SK-N-SH (cell line): ENCODE results near the gene SIN3A. TPM values are rescaled to one million over a fixed set of nuclear protein-coding genes. Genes with fewer than 3 reads are reported as not detected.

ENCODE experiments used
- CTCF ChIA-PET: fragments of 300-600, 350-600 bp; formaldehyde crosslinking; extraction: SDS; loops from one replicate; lab custom pipeline; 2021; lab: Yijun Ruan, JAX
- POLR2A ChIA-PET: fragments of 350-600 bp; sonication (Branson Sonifier 250); formaldehyde crosslinking; extraction: SDS; loops from one replicate; lab custom pipeline; 2020; ENCODE audit warnings: antibody characterized with exemption, inconsistent platforms; lab: Yijun Ruan, JAX
- DNase-seq: peaks from one replicate; pipeline ENCODE4 v3.0.0; 2012
- H2AFZ ChIP-seq: fragments of 200-600 bp; sonication (generic); 2 replicates; pipeline ENCODE4 v1.8.1; 2016; ENCODE audit warnings: antibody characterized with exemption, mild to moderate bottlenecking, low read depth
- H3F3A ChIP-seq: fragments of 200-600 bp; sonication (generic); replicated peaks from 2 replicates; pipeline ENCODE3; 2016; ENCODE audit warnings: antibody characterized with exemption, mild to moderate bottlenecking; ENCODE audit not compliant: insufficient read depth
- H3K27ac ChIP-seq, 2 experiments: fragments of 200-500 bp in 1 of 2; fragments of 200-600 bp in 1 of 2; sonication (Bioruptor generic) in 1 of 2; sonication (generic), shearing (Covaris generic) in 1 of 2; 2 replicates each; pipeline versions ENCODE4 v1.5.1 to v1.6.1; 2014 to 2016; ENCODE audit warnings: low read depth in 2 of 2, inconsistent platforms in 1 of 2, low read length in 1 of 2, mild to moderate bottlenecking in 1 of 2, mixed read lengths in 1 of 2
- H3K27me3 ChIP-seq: fragments of 200-600 bp; sonication (generic), shearing (Covaris generic); 2 replicates; pipeline ENCODE4 v1.6.1; 2016; ENCODE audit warnings: mixed run types; ENCODE audit not compliant: insufficient read depth
- H3K36me3 ChIP-seq, 2 experiments: fragments of 200-500 bp in 1 of 2; fragments of 200-600 bp in 1 of 2; sonication (Bioruptor generic) in 1 of 2; sonication (generic) in 1 of 2; replicated peaks in 1 of 2; 2 replicates each; pipeline versions ENCODE3 to v1.5.1; 2014 to 2016; ENCODE audit warnings: low read length in 1 of 2, mild to moderate bottlenecking in 1 of 2; ENCODE audit not compliant: insufficient read depth in 2 of 2, control insufficient read depth in 1 of 2
- H3K4me1 ChIP-seq, 2 experiments: fragments of 200-500 bp in 1 of 2; fragments of 200-600 bp in 1 of 2; sonication (Bioruptor generic) in 1 of 2; sonication (generic), shearing (Covaris generic) in 1 of 2; 2 replicates each; pipeline versions ENCODE4 v1.5.1 to v1.6.1; 2014 to 2016; ENCODE audit warnings: low read depth in 1 of 2, low read length in 1 of 2, mixed run types in 1 of 2; ENCODE audit not compliant: insufficient read depth in 2 of 2, control insufficient read depth in 1 of 2
- H3K4me2 ChIP-seq: fragments of 200-600 bp; sonication (generic), shearing (Covaris generic); 2 replicates; pipeline ENCODE4 v1.6.1; 2017; ENCODE audit warnings: mixed run types
- H3K4me3 ChIP-seq, 2 experiments: fragments of 200-500 bp in 1 of 2; fragments of 200-600 bp in 1 of 2; sonication (Bioruptor generic) in 1 of 2; sonication (generic), shearing (Covaris generic) in 1 of 2; 2 replicates each; pipeline versions ENCODE4 v1.5.1 to v1.8.1; 2014 to 2016; ENCODE audit warnings: low read depth in 2 of 2, inconsistent platforms in 1 of 2, low read length in 1 of 2, mild to moderate bottlenecking in 1 of 2, mixed read lengths in 1 of 2, moderate library complexity in 1 of 2
- H3K79me2 ChIP-seq: fragments of 200-600 bp; sonication (generic); 2 replicates; pipeline ENCODE4 v1.8.1; 2017; ENCODE audit warnings: mild to moderate bottlenecking; ENCODE audit not compliant: insufficient read depth
- H3K9ac ChIP-seq: fragments of 200-600 bp; sonication (generic); 2 replicates; pipeline ENCODE4 v1.6.1; 2017; ENCODE audit warnings: mixed run types
- H3K9me2 ChIP-seq: fragments of 200-600 bp; sonication (generic); 2 replicates; pipeline ENCODE4 v1.6.1; 2017; ENCODE audit warnings: mixed run types
- H3K9me3 ChIP-seq: fragments of 200-600 bp; sonication (generic); 2 replicates; pipeline ENCODE4 v1.6.1; 2017; ENCODE audit warnings: mixed run types, mild to moderate bottlenecking, moderate library complexity
- H4K20me1 ChIP-seq: fragments of 200-600 bp; sonication (generic); 2 replicates; pipeline ENCODE4 v1.6.1; 2017; ENCODE audit warnings: mild to moderate bottlenecking, mixed run types; ENCODE audit not compliant: insufficient read depth
- EP300 ChIP-seq, 2 experiments: IDR thresholded peaks; 2 replicates each; pipeline versions ENCODE4 v1.4.0 to v1.6.1; 2012; ENCODE audit warnings: borderline replicate concordance in 1 of 2, low read depth in 1 of 2, low read length in 1 of 2
- EZH2phosphoT487 ChIP-seq: fragments of 200-600 bp; sonication (generic); IDR thresholded peaks from 2 replicates; pipeline ENCODE4 v1.6.1; 2017; ENCODE audit warnings: low read depth, mixed run types, mild to moderate bottlenecking, antibody characterized with exemption, moderate library complexity, borderline replicate concordance
- FOSL2 ChIP-seq: IDR thresholded peaks from 2 replicates; pipeline ENCODE4 v1.4.0; 2012; ENCODE audit warnings: low read depth, mild to moderate bottlenecking, moderate library complexity, borderline replicate concordance
- FOXJ3 ChIP-seq: sonication (generic); formaldehyde crosslinking; IDR thresholded peaks from 2 replicates; pipeline ENCODE4 v1.5.1; 2020; ENCODE audit warnings: mild to moderate bottlenecking, missing genetic modification reagents
- GABPA ChIP-seq: IDR thresholded peaks from 2 replicates; pipeline ENCODE4 v1.4.0; 2012; ENCODE audit warnings: low read depth, mild to moderate bottlenecking
- GATA2 ChIP-seq: sonication (generic); formaldehyde crosslinking; IDR thresholded peaks from 2 replicates; pipeline ENCODE4 v1.5.0; 2020; ENCODE audit warnings: mild to moderate bottlenecking, missing genetic modification reagents
- JUND ChIP-seq: IDR thresholded peaks from 2 replicates; pipeline ENCODE4 v1.4.0; 2012
- MEF2A ChIP-seq: IDR thresholded peaks from 2 replicates; pipeline ENCODE4 v1.4.0; 2012; ENCODE audit warnings: low read depth, borderline replicate concordance
- MXI1 ChIP-seq: IDR thresholded peaks from 2 replicates; pipeline ENCODE4 v1.6.1; 2012; ENCODE audit warnings: mild to moderate bottlenecking, low read depth, low read length, improper control_type of control experiment
- NFIC ChIP-seq: IDR thresholded peaks from 2 replicates; pipeline ENCODE4 v1.4.0; 2012; ENCODE audit warnings: borderline replicate concordance
- POLR2AphosphoS5 ChIP-seq: IDR thresholded peaks from 2 replicates; pipeline ENCODE4 v1.6.1; 2012; ENCODE audit warnings: low read depth, low read length
- RAD21 ChIP-seq: IDR thresholded peaks from 2 replicates; pipeline ENCODE4 v1.6.1; 2012; ENCODE audit warnings: mild to moderate bottlenecking, low read length
- RCOR1 ChIP-seq: fragments of 150-350 bp; IDR thresholded peaks from 2 replicates; pipeline ENCODE4 v1.6.1; 2017; ENCODE audit warnings: antibody characterized with exemption, low read length
- RFX5 ChIP-seq: IDR thresholded peaks from 2 replicates; pipeline ENCODE4 v1.6.1; 2012; ENCODE audit warnings: mild to moderate bottlenecking, improper control_type of control experiment, low read length
- RXRA ChIP-seq: IDR thresholded peaks from 2 replicates; pipeline ENCODE4 v1.4.0; 2012; ENCODE audit warnings: low read depth, mild to moderate bottlenecking, borderline replicate concordance
- SMC3 ChIP-seq: IDR thresholded peaks from 2 replicates; pipeline ENCODE4 v1.6.1; 2012; ENCODE audit warnings: low read depth, low read length, improper control_type of control experiment
- TAF1 ChIP-seq: IDR thresholded peaks from 2 replicates; pipeline ENCODE4 v1.6.1; 2012; ENCODE audit warnings: low read depth, mild to moderate bottlenecking, low read length, moderate library complexity, borderline replicate concordance
- TEAD4 ChIP-seq: IDR thresholded peaks from 2 replicates; pipeline ENCODE4 v1.4.0; 2012; ENCODE audit warnings: mild to moderate bottlenecking, borderline replicate concordance; ENCODE audit not compliant: insufficient read depth
- WGBS: methylation state at CpG from one replicate; pipeline ENCODE4 v1.1.6; 2017; ENCODE audit warnings: low lambda C conversion rate; 5-methylcytosine and 5-hydroxymethylcytosine counted together
- polyA plus RNA-seq, 3 experiments: library from polyadenylated mRNA; depleted of rRNA; stranded (reverse); fragments of >200 nt; gene quantifications; 2 replicates each; pipeline ENCODE4 v1.2.3, GENCODE V29; 2012
- TF ChIP-seq, protein P1 (sequence below): IDR thresholded peaks from 2 replicates; pipeline ENCODE4 v1.4.0; 2012; ENCODE audit warnings: low read depth
- TF ChIP-seq, protein P2 (sequence below): IDR thresholded peaks from 2 replicates; pipeline ENCODE4; 2012
- TF ChIP-seq, protein P3 (sequence below): IDR thresholded peaks from 2 replicates; pipeline ENCODE4 v1.6.1; 2012; ENCODE audit warnings: mild to moderate bottlenecking, low read depth, low read length, moderate library complexity

The SIN3A gene
- polyA plus RNA-seq, 1 of the 3 experiments (the other 2 are of a cell fraction) = 32.2 TPM

DNA sequence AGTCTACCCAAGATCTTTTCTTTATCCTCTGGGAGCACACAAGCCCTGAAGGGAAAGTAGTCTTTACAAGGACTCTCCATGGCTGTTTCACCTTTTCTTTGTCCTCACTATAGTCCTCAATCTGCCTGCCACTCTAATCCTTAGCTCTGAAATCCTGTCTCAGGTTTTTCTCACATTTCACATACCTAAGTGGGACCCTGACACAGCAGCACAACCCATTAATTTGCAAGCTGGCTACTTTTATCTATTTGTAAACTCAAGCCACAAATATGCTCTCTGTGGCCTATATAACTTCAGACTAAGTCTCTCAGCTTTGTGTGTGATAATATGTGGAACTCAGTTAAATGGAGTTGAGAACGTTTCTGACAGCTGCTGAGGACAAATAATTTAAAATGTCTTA, 19.8 kb downstream of the SIN3A start:
- Histone ChIP-seq H4K20me1 (peaks cover 55% of the 10 kb centered on the region), H3K4me2 (no peak overlapping the region), H3K9ac (no peak overlapping the region), H3K27ac (peak overlapping the region in 1 of 2 experiments; percentile 16; a peak in 2 of 4 replicates), H3F3A (peaks cover 13% of the 10 kb centered on the region), H2AFZ (no peak overlapping the region), H3K4me3 (no peak overlapping the region), H3K9me2 (no peaks in the 10 kb centered on the region), H3K27me3 (no peaks in the 10 kb centered on the region), H3K36me3 (peaks cover 19 to 53% of the 10 kb centered on the region in 2 experiments), H3K79me2 (peaks cover 99% of the 10 kb centered on the region), H3K9me3 (no peaks in the 10 kb centered on the region), H3K4me1 (no peaks in the 10 kb centered on the region)
- ChIA-PET CTCF (no interaction called here), POLR2A (no interaction called here)
- DNase-seq = no peak
- TF ChIP-seq, protein P1, sequence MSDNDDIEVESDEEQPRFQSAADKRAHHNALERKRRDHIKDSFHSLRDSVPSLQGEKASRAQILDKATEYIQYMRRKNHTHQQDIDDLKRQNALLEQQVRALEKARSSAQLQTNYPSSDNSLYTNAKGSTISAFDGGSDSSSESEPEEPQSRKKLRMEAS = no peak
- TF ChIP-seq RAD21 (no peak), TEAD4 (no peak), POLR2AphosphoS5 (no peak), NFIC (no peak), SMC3 (no peak), EZH2phosphoT487 (no peak), EP300 (IDR thresholded peaks at IDR 0.05; ENCODE audit: borderline replicate concordance in 1 of 2, low read depth in 1 of 2, low read length in 1 of 2) (no peak), FOXJ3 (CRISPR knock-in tag) (no peak), TAF1 (no peak)
- TF ChIP-seq, protein P2, sequence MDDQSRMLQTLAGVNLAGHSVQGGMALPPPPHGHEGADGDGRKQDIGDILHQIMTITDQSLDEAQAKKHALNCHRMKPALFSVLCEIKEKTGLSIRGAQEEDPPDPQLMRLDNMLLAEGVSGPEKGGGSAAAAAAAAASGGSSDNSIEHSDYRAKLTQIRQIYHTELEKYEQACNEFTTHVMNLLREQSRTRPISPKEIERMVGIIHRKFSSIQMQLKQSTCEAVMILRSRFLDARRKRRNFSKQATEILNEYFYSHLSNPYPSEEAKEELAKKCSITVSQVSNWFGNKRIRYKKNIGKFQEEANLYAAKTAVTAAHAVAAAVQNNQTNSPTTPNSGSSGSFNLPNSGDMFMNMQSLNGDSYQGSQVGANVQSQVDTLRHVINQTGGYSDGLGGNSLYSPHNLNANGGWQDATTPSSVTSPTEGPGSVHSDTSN = no peak
- WGBS = 56% methylated on average over 1 of the region's 1 CpG

DNA sequence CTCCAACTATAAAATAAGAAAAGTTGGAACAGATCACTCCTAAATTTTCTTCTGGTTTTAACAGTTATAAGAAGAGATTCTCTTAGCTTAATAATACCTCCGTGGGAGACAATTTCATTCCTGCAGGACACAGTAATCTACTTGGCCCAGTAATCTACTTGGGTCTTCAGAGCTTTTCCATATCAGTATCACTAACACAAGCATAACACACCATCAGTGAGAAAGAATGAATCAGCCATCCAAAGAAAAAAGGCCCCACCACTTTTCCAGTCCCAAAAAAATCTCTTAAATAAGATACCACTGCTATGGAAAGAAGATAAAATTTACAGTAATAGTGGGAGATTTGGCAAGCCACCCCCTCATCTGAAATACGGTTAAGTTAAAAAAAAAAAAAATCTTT, 20.2 kb downstream of the SIN3A start:
- Histone ChIP-seq H3F3A (peaks cover 13% of the 10 kb centered on the region), H3K27me3 (no peaks in the 10 kb centered on the region), H3K27ac (peak overlapping the region in 1 of 2 experiments; percentile 16; a peak in 1 of 4 replicates), H2AFZ (no peak overlapping the region), H4K20me1 (peaks cover 51% of the 10 kb centered on the region), H3K9me3 (no peaks in the 10 kb centered on the region), H3K36me3 (peaks cover 20 to 56% of the 10 kb centered on the region in 2 experiments), H3K9ac (no peak overlapping the region), H3K79me2 (peaks cover 99% of the 10 kb centered on the region), H3K4me3 (no peak overlapping the region), H3K9me2 (no peaks in the 10 kb centered on the region), H3K4me1 (no peaks in the 10 kb centered on the region), H3K4me2 (no peak overlapping the region)
- TF ChIP-seq JUND (no peak), RXRA (no peak), POLR2AphosphoS5 (no peak), TAF1 (no peak), RCOR1 (no peak), EZH2phosphoT487 (no peak), MXI1 (no peak), GATA2 (no peak), NFIC (no peak), FOSL2 (no peak), RFX5 (no peak), GABPA (no peak), SMC3 (no peak), FOXJ3 (CRISPR knock-in tag) (no peak), MEF2A (no peak)
- TF ChIP-seq, protein P3, sequence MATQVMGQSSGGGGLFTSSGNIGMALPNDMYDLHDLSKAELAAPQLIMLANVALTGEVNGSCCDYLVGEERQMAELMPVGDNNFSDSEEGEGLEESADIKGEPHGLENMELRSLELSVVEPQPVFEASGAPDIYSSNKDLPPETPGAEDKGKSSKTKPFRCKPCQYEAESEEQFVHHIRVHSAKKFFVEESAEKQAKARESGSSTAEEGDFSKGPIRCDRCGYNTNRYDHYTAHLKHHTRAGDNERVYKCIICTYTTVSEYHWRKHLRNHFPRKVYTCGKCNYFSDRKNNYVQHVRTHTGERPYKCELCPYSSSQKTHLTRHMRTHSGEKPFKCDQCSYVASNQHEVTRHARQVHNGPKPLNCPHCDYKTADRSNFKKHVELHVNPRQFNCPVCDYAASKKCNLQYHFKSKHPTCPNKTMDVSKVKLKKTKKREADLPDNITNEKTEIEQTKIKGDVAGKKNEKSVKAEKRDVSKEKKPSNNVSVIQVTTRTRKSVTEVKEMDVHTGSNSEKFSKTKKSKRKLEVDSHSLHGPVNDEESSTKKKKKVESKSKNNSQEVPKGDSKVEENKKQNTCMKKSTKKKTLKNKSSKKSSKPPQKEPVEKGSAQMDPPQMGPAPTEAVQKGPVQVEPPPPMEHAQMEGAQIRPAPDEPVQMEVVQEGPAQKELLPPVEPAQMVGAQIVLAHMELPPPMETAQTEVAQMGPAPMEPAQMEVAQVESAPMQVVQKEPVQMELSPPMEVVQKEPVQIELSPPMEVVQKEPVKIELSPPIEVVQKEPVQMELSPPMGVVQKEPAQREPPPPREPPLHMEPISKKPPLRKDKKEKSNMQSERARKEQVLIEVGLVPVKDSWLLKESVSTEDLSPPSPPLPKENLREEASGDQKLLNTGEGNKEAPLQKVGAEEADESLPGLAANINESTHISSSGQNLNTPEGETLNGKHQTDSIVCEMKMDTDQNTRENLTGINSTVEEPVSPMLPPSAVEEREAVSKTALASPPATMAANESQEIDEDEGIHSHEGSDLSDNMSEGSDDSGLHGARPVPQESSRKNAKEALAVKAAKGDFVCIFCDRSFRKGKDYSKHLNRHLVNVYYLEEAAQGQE = no peak
- POLR2A ChIA-PET = no interaction called here
- WGBS = 90% methylated on average over 2 of the region's 2 CpGs
- CTCF ChIA-PET = no interaction called here
- DNase-seq = no peak
